ENCODE data around the gene GRIK1.
A peak's percentile ranks its signal among the peaks of the same experiment; 100 is the strongest.

GRIK1 gene

DNA sequence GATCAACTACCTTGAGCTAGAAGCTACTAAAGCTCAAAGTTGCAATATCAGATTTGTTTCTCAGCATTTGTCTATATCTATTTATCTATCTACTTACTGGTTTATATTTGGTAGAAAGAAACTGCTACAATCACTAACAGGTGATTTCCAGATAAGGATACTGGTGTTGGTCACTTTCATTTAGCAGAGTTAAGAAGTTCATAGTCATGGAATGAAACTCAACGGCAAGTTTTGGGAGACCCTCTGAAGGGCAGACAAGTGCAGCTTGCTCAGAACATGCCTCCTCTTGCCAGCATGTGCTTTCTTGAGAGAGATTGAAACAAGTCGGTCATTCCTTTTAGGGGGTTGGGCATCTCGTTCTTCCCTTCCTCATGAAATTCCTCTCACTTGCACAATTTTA, 296.5 kb downstream of the GRIK1 start:
- H4K8ac ChIP-seq (ENCODE audit: low read length), result no peak overlapping the region
- no peaks in the 10 kb centered on the region for H3K79me1 ChIP-seq (replicated peaks; ENCODE audit: low read length, poor library complexity, severe bottlenecking)
- H2BK120ac ChIP-seq (ENCODE audit: low read depth, low read length), result no peak overlapping the region
- H3K9ac ChIP-seq (ENCODE audit: low read length), result no peak overlapping the region
- no peak overlapping the region for H3K27ac ChIP-seq (ENCODE audit: low read length, poor library complexity, severe bottlenecking)
- no peak overlapping the region for H3K4me2 ChIP-seq (ENCODE audit: low read length, poor library complexity, severe bottlenecking)
- no peak overlapping the region for H2BK15ac ChIP-seq (ENCODE audit: low read depth, poor library complexity, severe bottlenecking)
- peaks cover 4% of the 10 kb centered on the region for H3K4me1 ChIP-seq (ENCODE audit: control insufficient read depth, insufficient read depth, low read depth, low read length)
- no peaks in the 10 kb centered on the region for H3K36me3 ChIP-seq (ENCODE audit: control insufficient read depth in 1 of 2, insufficient read depth in 2 of 2, low read depth in 1 of 2, low read length in 2 of 2)
- no peak for DNase-seq
- no peak overlapping the region for H3K23ac ChIP-seq (ENCODE audit: low read length in 2 of 2)
- H2BK5ac ChIP-seq (ENCODE audit: low read depth, low read length, poor library complexity, severe bottlenecking), result no peak overlapping the region
- H3K27me3 ChIP-seq (ENCODE audit: control insufficient read depth in 1 of 2, insufficient read depth in 1 of 2, low read length in 2 of 2), result no peaks in the 10 kb centered on the region
- H2AFZ ChIP-seq (ENCODE audit: low read depth, low read length), result no peak overlapping the region
- H3K14ac ChIP-seq (ENCODE audit: low read length in 2 of 2), result no peak overlapping the region
- no peak overlapping the region for H2AK5ac ChIP-seq (ENCODE audit: low read length, severe bottlenecking)
- H4K91ac ChIP-seq (ENCODE audit: low read length), result no peak overlapping the region
- 94% methylated on average over 3 of the region's 3 CpGs for WGBS
- no peak overlapping the region for H3K4me3 ChIP-seq (ENCODE audit: insufficient read depth in 1 of 2, low read depth in 1 of 2, low read length in 2 of 2)
- H3K18ac ChIP-seq (ENCODE audit: low read depth in 1 of 2, low read length in 2 of 2), result no peak overlapping the region
- no peak overlapping the region for H3K4ac ChIP-seq (ENCODE audit: low read depth in 1 of 2, low read length in 2 of 2)
- no peaks in the 10 kb centered on the region for H3K9me3 ChIP-seq (ENCODE audit: control insufficient read depth, low read length)
- no peak overlapping the region for H2BK12ac ChIP-seq (ENCODE audit: low read length in 2 of 2)

DNA sequence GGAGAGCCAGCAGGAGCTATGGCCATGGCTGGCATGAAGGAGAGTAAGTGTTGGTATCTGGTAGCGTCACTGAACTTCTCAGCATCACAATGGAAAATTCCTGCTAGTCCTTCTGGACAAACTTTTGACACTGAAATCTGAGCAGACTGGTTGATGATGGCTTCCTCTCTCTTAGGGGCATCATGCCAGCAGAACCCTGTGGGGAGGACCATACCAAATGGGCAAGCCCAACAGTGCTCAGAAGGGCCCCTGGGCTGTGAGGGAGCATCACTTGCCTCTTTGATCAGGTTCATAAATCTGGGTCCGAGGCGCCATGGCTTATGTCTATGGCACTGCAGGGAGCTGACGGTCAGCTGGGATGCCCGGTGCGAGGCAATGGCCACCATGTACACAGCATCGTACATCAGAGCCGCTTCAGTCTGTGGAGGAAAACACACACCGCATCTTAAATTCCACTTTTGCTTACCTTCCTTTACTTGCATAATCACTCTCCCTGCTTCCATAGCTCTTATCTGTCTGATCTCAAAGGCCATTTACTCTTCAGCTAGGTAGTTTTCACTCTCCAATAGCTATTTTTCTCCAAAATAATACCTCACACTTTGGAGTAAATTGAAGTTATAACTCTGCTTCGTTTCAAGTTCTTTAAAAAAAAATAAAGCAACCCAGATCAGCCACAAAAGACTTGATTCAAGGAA, 297.1 kb downstream of the GRIK1 start:
- Histone ChIP-seq H4K8ac (ENCODE audit: low read length) (no peak overlapping the region), H3K27me3 (ENCODE audit: control insufficient read depth in 1 of 2, insufficient read depth in 1 of 2, low read length in 2 of 2) (no peaks in the 10 kb centered on the region), H3K4me2 (ENCODE audit: low read length, poor library complexity, severe bottlenecking) (no peak overlapping the region), H3K14ac (ENCODE audit: low read length in 2 of 2) (peak overlapping the region in 1 of 2 experiments; percentile 66), H2AK5ac (ENCODE audit: low read length, severe bottlenecking) (peak overlapping the region; percentile 40), H3K4me3 (ENCODE audit: insufficient read depth in 1 of 2, low read depth in 1 of 2, low read length in 2 of 2) (no peak overlapping the region), H2AFZ (ENCODE audit: low read depth, low read length) (no peak overlapping the region), H3K23ac (ENCODE audit: low read length in 2 of 2) (no peak overlapping the region), H3K79me1 (replicated peaks; ENCODE audit: low read length, poor library complexity, severe bottlenecking) (no peaks in the 10 kb centered on the region), H3K4ac (ENCODE audit: low read depth in 1 of 2, low read length in 2 of 2) (no peak overlapping the region), H2BK120ac (ENCODE audit: low read depth, low read length) (no peak overlapping the region), H4K91ac (ENCODE audit: low read length) (no peak overlapping the region), H2BK15ac (ENCODE audit: low read depth, poor library complexity, severe bottlenecking) (no peak overlapping the region), H3K36me3 (ENCODE audit: control insufficient read depth in 1 of 2, insufficient read depth in 2 of 2, low read depth in 1 of 2, low read length in 2 of 2) (no peaks in the 10 kb centered on the region), H3K9me3 (ENCODE audit: control insufficient read depth, low read length) (no peaks in the 10 kb centered on the region), H2BK5ac (ENCODE audit: low read depth, low read length, poor library complexity, severe bottlenecking) (no peak overlapping the region), H2BK12ac (ENCODE audit: low read length in 2 of 2) (no peak overlapping the region), H3K18ac (ENCODE audit: low read depth in 1 of 2, low read length in 2 of 2) (no peak overlapping the region), H3K27ac (ENCODE audit: low read length, poor library complexity, severe bottlenecking) (no peak overlapping the region), H3K4me1 (ENCODE audit: control insufficient read depth, insufficient read depth, low read depth, low read length) (peaks cover 4% of the 10 kb centered on the region), H3K9ac (ENCODE audit: low read length) (no peak overlapping the region)
- WGBS, result 93% methylated on average over 10 of the region's 10 CpGs
- no peak for DNase-seq

DNA sequence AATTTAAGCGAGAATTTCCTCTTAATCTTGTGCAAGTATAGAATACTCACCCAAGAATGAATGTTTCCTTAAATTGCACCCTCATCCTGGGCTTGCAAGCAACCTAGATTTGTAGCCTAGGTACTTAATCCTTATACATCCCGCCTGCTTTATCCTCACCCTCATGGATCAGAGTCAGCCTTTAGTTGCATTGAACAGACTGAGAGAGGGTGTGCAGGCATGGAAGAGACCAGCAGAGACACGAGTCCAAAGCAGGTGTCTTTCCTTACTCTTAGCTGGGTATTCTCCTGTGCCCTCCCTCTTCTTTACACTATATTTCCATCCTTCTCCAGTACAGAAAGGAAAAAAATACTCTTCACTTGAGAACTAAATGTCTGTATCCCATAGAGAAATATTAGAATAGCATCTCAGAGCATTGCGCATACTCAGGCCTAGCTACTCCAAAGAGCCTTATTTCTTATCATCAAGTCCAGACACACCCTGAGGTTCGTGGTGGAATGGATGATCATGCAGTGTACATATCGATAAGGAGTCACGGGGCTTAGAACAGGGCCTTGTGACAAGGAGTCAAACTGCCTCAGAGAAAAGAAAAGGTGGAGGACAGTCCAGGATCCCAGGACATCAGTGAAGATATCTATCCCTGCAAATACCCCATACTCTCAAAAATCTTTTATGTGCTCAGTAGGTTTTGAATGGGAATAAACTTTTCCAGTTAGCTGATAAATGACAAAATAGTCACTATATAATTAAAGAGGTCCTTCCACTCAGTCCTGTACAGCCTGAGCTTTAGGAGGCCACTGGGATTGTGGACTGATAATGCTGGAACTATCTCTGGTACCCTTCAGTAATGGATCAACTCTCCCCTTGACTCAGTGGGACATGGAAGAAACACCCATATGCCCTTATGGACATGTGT, 297.9 kb downstream of the GRIK1 start:
- no peak for DNase-seq
- H3K9ac ChIP-seq (ENCODE audit: low read length), result no peak overlapping the region
- no peak overlapping the region for H4K8ac ChIP-seq (ENCODE audit: low read length)
- no peak overlapping the region for H3K4ac ChIP-seq (ENCODE audit: low read depth in 1 of 2, low read length in 2 of 2)
- H2BK5ac ChIP-seq (ENCODE audit: low read depth, low read length, poor library complexity, severe bottlenecking), result no peak overlapping the region
- peaks cover 4% of the 10 kb centered on the region for H3K4me1 ChIP-seq (ENCODE audit: control insufficient read depth, insufficient read depth, low read depth, low read length)
- H3K79me1 ChIP-seq (replicated peaks; ENCODE audit: low read length, poor library complexity, severe bottlenecking), result no peaks in the 10 kb centered on the region
- peak overlapping the region in 1 of 2 experiments; percentile 44 for H3K18ac ChIP-seq (ENCODE audit: low read depth in 1 of 2, low read length in 2 of 2)
- no peak overlapping the region for H3K4me2 ChIP-seq (ENCODE audit: low read length, poor library complexity, severe bottlenecking)
- H3K23ac ChIP-seq (ENCODE audit: low read length in 2 of 2), result no peak overlapping the region
- WGBS, result 97% methylated on average over 3 of the region's 7 CpGs
- no peak overlapping the region for H2AFZ ChIP-seq (ENCODE audit: low read depth, low read length)
- H4K91ac ChIP-seq (ENCODE audit: low read length), result no peak overlapping the region
- no peak overlapping the region for H2BK15ac ChIP-seq (ENCODE audit: low read depth, poor library complexity, severe bottlenecking)
- no peaks in the 10 kb centered on the region for H3K36me3 ChIP-seq (ENCODE audit: control insufficient read depth in 1 of 2, insufficient read depth in 2 of 2, low read depth in 1 of 2, low read length in 2 of 2)
- no peaks in the 10 kb centered on the region for H3K9me3 ChIP-seq (ENCODE audit: control insufficient read depth, low read length)
- no peak overlapping the region for H2BK120ac ChIP-seq (ENCODE audit: low read depth, low read length)
- no peak overlapping the region for H3K14ac ChIP-seq (ENCODE audit: low read length in 2 of 2)
- H2BK12ac ChIP-seq (ENCODE audit: low read length in 2 of 2), result no peak overlapping the region
- no peak overlapping the region for H3K4me3 ChIP-seq (ENCODE audit: insufficient read depth in 1 of 2, low read depth in 1 of 2, low read length in 2 of 2)
- H3K27me3 ChIP-seq (ENCODE audit: control insufficient read depth in 1 of 2, insufficient read depth in 1 of 2, low read length in 2 of 2), result no peaks in the 10 kb centered on the region
- H3K27ac ChIP-seq (ENCODE audit: low read length, poor library complexity, severe bottlenecking), result no peak overlapping the region
- H2AK5ac ChIP-seq (ENCODE audit: low read length, severe bottlenecking), result peak overlapping the region; percentile 67

DNA sequence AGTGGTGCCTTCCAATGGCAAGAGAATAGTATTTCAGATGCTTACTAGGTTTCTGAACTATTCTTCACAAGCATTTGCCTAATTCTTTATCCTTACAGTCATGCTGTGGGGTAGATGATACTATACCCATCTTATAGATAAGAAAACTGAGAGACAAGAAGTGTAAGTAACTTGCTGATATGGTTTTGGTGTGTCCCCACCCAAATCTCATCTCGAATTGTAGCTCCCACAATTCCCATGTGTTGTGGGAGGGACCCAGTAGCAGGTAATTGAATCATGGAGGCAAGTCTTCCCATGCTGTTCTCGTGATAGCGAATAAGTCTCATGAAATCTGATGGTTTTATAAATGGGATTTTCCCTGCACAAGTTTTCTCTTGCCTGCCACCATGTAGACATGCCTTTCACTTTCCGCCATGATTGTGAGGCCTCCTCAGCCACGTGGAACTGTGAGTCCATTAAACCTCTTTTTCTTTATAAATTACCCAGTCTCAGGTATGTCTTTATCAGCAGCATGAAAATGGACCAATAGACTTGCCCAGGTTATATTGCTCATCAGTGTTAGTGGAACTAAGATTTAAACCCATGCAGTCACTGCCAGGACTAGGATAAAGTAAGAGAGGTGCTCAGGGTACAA, 298.7 kb downstream of the GRIK1 start:
- Histone ChIP-seq H3K79me1 (replicated peaks; ENCODE audit: low read length, poor library complexity, severe bottlenecking) (no peaks in the 10 kb centered on the region), H2AK5ac (ENCODE audit: low read length, severe bottlenecking) (no peak overlapping the region)
- WGBS, result 82% methylated on average over 5 of the region's 5 CpGs

More for the DNA sequence above, 298.7 kb downstream of the GRIK1 start:
- Histone ChIP-seq H2BK120ac (ENCODE audit: low read depth, low read length) (no peak overlapping the region), H2AFZ (ENCODE audit: low read depth, low read length) (no peak overlapping the region), H3K23ac (ENCODE audit: low read length in 2 of 2) (no peak overlapping the region), H3K36me3 (ENCODE audit: control insufficient read depth in 1 of 2, insufficient read depth in 2 of 2, low read depth in 1 of 2, low read length in 2 of 2) (no peaks in the 10 kb centered on the region), H3K14ac (ENCODE audit: low read length in 2 of 2) (no peak overlapping the region), H3K9ac (ENCODE audit: low read length) (no peak overlapping the region), H3K18ac (ENCODE audit: low read depth in 1 of 2, low read length in 2 of 2) (no peak overlapping the region), H3K9me3 (ENCODE audit: control insufficient read depth, low read length) (no peaks in the 10 kb centered on the region), H3K4me3 (ENCODE audit: insufficient read depth in 1 of 2, low read depth in 1 of 2, low read length in 2 of 2) (no peak overlapping the region), H3K4ac (ENCODE audit: low read depth in 1 of 2, low read length in 2 of 2) (no peak overlapping the region), H3K27me3 (ENCODE audit: control insufficient read depth in 1 of 2, insufficient read depth in 1 of 2, low read length in 2 of 2) (no peaks in the 10 kb centered on the region), H3K27ac (ENCODE audit: low read length, poor library complexity, severe bottlenecking) (no peak overlapping the region), H4K91ac (ENCODE audit: low read length) (no peak overlapping the region), H3K4me2 (ENCODE audit: low read length, poor library complexity, severe bottlenecking) (no peak overlapping the region), H4K8ac (ENCODE audit: low read length) (no peak overlapping the region), H2BK12ac (ENCODE audit: low read length in 2 of 2) (no peak overlapping the region), H3K4me1 (ENCODE audit: control insufficient read depth, insufficient read depth, low read depth, low read length) (peaks cover 4% of the 10 kb centered on the region), H2BK15ac (ENCODE audit: low read depth, poor library complexity, severe bottlenecking) (no peak overlapping the region), H2BK5ac (ENCODE audit: low read depth, low read length, poor library complexity, severe bottlenecking) (no peak overlapping the region)
- DNase-seq, result no peak

All from mesenchymal stem cell (in vitro differentiated cells and primary cell).